GM19193 (cell line): Measurements from ENCODE around the gene IGSF9.

Source experiments
- POLR2A ChIP-seq: IDR thresholded peaks from 4 replicates; pipeline ENCODE4 v1.6.1; 2011; ENCODE audit not compliant: insufficient read depth, insufficient read length; ENCODE audit errors: extremely low read depth

IGSF9 gene

GRCh38 chr1:159923203-159924024 lies 22.0 kb downstream of the IGSF9 start:
- peak; percentile 61 for TF ChIP-seq POLR2A

DNA sequence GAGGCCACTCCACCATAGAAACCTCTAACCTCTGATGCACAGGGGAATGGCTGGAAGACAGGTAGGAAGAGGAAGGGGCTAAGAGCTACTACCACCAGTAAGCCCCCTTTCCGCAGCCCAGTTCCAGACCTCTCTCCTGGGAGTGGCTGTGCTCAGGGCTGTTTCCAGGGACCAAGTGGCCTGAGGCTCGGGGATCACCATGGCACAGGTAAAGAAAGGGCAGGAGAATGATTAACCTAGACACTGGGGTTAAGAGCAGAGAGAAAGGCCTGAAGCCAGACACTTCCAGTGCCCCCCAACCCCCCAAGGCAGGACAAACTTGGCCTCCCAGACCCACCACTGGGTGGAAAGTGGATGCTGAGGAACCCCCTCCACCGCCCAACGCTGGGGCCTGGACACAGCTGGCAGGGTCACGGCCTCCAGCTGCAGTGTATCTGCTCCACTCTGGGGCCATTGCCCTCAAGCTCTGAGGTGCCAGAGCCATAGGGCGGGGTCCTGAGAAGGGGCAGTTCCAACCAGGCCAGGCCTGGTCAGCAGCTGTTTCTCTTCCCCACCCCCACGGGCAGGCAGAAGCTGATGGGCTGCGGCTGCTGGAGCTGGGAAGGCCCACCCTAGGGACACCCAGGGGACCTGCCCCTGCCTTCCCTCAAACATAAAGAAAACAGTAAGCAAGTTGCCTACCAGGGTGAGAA lies 22.8 kb downstream of the IGSF9 start:
- no peak for TF ChIP-seq POLR2A

GRCh38 chr1:159921700-159922504 lies 23.5 kb downstream of the IGSF9 start:
- peak; percentile 27 for TF ChIP-seq POLR2A

- no peak for TF ChIP-seq POLR2A
Measured at GRCh38 chr1:159921251-159921650, 24.2 kb downstream of the IGSF9 start.

GRCh38 chr1:159920651-159921050 lies 24.8 kb downstream of the IGSF9 start:
- no peak for TF ChIP-seq POLR2A

- TF ChIP-seq POLR2A = no peak
Measured at GRCh38 chr1:159920202-159920601, 25.2 kb downstream of the IGSF9 start.

DNA sequence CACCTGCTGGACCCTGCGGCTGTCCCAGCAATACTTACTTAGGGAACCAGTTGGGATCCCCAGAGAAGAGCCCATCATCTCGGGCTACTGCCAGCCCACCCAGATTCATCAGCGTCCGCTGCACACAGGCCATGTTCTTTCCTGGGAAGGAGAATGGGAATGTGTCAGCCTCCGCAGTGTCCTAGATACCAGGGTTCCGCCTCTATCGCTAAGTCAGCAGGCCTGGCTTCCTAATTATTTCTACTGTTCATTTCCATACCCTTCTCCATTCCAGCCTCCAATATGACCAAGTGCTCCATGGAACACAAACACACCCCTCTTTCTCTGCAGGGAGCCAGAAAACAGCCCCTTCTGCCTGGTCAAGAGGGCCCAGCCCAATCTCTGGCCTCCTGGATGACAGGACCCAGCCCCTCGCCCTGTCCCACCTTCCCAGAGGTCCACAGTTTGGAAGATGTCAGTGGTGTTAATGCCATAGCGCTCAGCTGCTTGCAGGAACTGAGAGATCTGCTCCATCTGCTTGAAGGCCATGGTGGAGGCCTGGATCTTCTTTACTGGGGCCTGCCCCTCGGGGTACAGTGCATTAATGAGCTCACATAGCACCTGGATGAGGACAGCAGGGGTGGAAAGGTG lies 26.1 kb downstream of the IGSF9 start:
- TF ChIP-seq POLR2A = no peak

DNA sequence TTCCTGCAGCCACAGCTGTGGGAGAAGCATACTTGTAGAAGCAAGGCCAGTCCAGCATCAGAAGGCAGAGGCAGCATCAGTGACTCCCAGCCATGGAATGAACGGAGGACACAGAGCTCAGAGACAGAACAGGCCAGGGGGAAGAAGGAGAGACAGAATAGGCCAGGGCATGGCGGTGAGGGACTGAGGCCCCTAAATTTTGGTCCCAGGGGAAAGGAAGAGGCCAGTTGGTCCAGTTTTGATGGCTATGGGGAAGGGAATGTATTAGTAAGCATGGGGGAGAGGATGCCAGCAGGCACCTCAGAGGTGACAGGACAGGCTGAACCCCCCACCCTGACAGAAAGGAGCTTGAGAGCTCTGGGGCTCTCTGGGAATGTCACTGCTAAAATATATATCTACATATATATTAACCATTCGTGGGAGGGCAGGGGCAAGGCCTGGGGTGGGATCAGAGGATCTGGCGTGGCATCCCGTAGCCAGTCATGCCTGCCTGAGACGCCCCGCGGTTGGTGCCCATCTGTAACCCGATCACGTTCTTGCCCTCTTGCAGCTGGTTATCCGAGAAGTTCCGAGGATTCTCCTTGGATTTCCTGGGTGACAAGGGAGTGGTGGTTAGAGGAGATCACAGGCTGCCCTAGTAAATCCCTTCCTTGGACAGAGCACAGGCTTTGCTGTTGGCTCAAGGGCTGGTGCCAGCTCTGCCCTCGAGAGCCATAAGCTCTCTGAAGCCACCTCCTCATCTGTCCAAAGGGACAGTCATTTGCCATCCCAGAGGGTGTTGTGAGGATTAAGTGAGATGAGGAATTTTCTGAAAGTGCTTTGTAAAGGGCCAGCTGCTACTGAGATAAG lies 26.8 kb downstream of the IGSF9 start:
- no peak for TF ChIP-seq POLR2A

- TF ChIP-seq POLR2A = no peak
Measured at GRCh38 chr1:159917533-159918351, 27.7 kb downstream of the IGSF9 start.

DNA sequence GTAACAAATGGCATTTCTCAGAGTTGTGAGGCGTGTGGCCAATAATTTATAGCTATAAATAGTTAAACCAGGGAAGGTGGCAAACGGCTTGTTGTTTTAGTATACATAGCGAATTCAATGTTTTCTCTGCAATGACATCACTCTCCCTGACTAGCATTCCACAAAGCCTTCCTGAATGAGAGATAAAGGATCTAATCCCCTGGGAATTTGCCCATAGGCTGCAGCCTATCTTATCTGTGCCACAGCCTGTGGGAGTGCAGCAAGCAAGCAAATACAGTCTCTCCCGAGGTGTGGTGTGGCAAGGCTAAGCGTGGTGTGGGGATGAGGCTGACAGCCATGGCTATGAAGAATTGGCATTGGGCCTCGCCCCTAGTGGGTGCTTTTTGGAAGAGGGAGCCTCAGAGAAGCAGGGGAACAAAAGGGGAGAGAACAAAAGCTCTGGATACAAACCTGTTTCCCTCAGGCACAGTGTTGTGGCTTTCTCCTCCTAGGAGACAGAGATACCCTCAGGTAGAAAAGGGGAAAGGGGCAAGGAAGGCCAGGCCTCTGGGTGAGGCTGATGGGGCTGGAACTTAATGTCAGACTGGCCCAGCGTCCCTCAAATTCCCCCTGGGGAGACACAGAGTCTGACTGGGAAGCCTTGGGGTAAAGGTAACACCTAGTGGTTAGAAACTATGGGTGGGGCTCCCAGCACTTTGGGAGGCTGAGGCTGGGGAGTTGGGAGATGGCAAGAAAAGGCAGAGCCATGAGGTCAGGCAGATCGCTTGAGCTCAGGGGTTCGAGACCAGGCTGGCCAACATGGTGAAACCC lies 29.0 kb downstream of the IGSF9 start:
- no peak for TF ChIP-seq POLR2A

DNA sequence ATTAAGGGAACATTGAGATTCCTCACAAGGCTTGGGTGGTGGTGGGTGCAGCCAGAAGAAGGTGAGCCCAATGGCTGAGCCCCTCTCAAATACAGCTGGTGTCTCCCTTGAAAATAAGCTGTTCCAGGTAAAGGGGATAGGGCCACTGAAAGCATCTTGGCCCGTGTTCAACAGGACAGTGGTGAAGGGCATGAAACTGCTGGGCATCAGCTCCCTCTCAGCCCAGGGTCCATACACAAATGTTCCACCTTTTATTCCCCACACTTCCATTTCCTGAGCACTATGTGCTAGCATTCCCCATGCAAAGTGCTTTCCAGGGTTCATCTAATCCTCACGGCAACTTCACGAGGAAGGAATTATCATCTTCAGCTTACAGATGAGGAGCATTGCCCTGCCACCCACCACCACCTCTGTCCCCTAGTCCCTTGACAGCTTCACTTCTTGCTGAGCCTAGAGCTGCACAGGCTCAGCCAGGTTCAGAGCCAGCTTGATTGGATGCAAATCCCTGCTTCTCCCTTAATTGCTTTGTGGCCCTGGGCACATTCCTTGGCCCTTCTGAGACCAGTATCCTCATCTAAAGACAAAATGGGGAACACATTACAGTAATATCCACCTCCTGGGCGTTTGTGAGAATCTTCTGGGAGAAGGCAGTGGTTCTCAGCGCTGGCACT lies 29.7 kb downstream of the IGSF9 start:
- no peak for TF ChIP-seq POLR2A

GRCh38 chr1:159914252-159915018 lies 31.0 kb downstream of the IGSF9 start:
- TF ChIP-seq POLR2A = no peak
